Mammary epithelial cell (primary cell): ENCODE data around the gene TSPAN5.

ENCODE experiments used
- EZH2 ChIP-seq: IDR thresholded peaks from 2 replicates; pipeline ENCODE4 v1.6.1; 2012; ENCODE audit warnings: low read length, inconsistent platforms, borderline replicate concordance
- TF ChIP-seq, protein P1 (sequence below), 2 donors: IDR thresholded peaks in 1 of 2; conservative IDR thresholded peaks in 1 of 2; 2 replicates each; pipeline ENCODE4 v1.5.1; 2011 to 2012; ENCODE audit warnings: inconsistent platforms in 2 of 2, low read length in 2 of 2, mild to moderate bottlenecking in 2 of 2, control low read depth in 1 of 2, low read depth in 1 of 2; ENCODE audit not compliant: insufficient read depth in 1 of 2; ENCODE audit errors: extremely low read depth in 1 of 2

DNA sequence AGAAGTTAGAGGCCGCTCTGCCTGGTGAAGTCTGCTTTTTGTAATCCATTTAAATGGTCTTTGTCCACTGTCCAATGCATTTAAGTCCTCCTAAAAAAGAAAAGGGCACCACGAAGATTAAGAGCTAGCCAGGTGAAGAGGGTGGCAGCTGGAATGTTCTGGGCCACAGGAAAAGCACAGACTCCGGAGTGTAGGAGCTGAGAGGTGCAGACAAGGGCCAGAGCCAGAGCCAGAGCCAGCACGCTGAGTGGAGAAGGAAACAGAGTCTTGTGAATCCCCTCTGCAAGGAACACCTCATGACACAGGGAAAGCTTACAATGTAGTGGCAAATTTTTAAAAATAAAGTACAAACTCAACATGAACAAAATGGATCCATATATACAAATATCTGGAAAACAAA lies 83.6 kb downstream of the TSPAN5 start:
- TF ChIP-seq, protein P1, sequence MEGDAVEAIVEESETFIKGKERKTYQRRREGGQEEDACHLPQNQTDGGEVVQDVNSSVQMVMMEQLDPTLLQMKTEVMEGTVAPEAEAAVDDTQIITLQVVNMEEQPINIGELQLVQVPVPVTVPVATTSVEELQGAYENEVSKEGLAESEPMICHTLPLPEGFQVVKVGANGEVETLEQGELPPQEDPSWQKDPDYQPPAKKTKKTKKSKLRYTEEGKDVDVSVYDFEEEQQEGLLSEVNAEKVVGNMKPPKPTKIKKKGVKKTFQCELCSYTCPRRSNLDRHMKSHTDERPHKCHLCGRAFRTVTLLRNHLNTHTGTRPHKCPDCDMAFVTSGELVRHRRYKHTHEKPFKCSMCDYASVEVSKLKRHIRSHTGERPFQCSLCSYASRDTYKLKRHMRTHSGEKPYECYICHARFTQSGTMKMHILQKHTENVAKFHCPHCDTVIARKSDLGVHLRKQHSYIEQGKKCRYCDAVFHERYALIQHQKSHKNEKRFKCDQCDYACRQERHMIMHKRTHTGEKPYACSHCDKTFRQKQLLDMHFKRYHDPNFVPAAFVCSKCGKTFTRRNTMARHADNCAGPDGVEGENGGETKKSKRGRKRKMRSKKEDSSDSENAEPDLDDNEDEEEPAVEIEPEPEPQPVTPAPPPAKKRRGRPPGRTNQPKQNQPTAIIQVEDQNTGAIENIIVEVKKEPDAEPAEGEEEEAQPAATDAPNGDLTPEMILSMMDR (conservative IDR thresholded peaks at IDR 0.05 in 1 of 2, IDR thresholded peaks at IDR 0.05 in 1 of 2; ENCODE audit: extremely low read depth in 1 of 2, insufficient read depth in 1 of 2, low read depth in 1 of 2, low read length in 2 of 2) = no peak
- no peak for TF ChIP-seq EZH2
